ENCODE results near the gene TIE1.

The TIE1 gene

DNA sequence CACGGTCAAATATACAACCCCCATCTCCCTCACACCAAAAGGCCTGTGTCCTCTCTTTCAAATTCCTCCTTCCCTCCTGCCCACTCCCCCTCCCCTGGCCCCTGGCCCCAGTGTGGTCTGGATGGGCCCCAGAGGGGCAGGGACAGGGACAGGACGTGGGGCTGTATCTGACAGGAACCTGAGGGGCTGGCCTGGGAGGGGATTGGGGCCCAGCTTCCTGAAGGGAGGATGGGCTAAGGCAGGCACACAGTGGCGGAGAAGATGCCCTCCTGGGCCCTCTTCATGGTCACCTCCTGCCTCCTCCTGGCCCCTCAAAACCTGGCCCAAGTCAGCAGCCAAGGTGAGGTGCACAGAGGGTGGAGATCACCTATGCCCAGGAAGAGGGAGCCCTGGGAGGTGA, 36.8 kb downstream of the TIE1 start, which contains the start of gene MPL:
Gene MPL (plus strand): TSS at position 231 of the 400 bp plus-strand sequence. CDS start 31 bp downstream, at position 262.
- TF ChIP-seq TOX (CRISPR knock-in tag; IDR thresholded peaks at IDR 0.05; ENCODE audit: borderline replicate concordance) (no peak), OSR1 (CRISPR knock-in tag; IDR thresholded peaks at IDR 0.05) (no peak), ZNF8 (CRISPR knock-in tag; IDR thresholded peaks at IDR 0.05) (no peak), TCF4 (CRISPR knock-in tag; IDR thresholded peaks at IDR 0.05; ENCODE audit: borderline replicate concordance) (no peak), RARB (CRISPR knock-in tag; IDR thresholded peaks at IDR 0.05) (no peak), ZNF70 (CRISPR knock-in tag; IDR thresholded peaks at IDR 0.05) (no peak), SNAI2 (CRISPR knock-in tag; IDR thresholded peaks at IDR 0.05) (no peak), ARNTL (CRISPR knock-in tag; IDR thresholded peaks at IDR 0.05; ENCODE audit: borderline replicate concordance, low read depth) (no peak), ZFP30 (CRISPR knock-in tag; IDR thresholded peaks at IDR 0.05) (no peak), ISL1 (CRISPR knock-in tag; IDR thresholded peaks at IDR 0.05) (no peak), ZNF565 (CRISPR knock-in tag; conservative IDR thresholded peaks at IDR 0.05; ENCODE audit: low read depth) (no peak), ZFP3 (CRISPR knock-in tag; IDR thresholded peaks at IDR 0.05) (no peak), GLIS3 (CRISPR knock-in tag; IDR thresholded peaks at IDR 0.05) (no peak), ESRRG (CRISPR knock-in tag; IDR thresholded peaks at IDR 0.05) (no peak), BACH2 (CRISPR knock-in tag; IDR thresholded peaks at IDR 0.05; ENCODE audit: borderline replicate concordance) (no peak), ZC3H10 (CRISPR knock-in tag; IDR thresholded peaks at IDR 0.05) (no peak), CSDC2 (CRISPR knock-in tag; IDR thresholded peaks at IDR 0.05) (no peak)
- TF ChIP-seq, protein P1, sequence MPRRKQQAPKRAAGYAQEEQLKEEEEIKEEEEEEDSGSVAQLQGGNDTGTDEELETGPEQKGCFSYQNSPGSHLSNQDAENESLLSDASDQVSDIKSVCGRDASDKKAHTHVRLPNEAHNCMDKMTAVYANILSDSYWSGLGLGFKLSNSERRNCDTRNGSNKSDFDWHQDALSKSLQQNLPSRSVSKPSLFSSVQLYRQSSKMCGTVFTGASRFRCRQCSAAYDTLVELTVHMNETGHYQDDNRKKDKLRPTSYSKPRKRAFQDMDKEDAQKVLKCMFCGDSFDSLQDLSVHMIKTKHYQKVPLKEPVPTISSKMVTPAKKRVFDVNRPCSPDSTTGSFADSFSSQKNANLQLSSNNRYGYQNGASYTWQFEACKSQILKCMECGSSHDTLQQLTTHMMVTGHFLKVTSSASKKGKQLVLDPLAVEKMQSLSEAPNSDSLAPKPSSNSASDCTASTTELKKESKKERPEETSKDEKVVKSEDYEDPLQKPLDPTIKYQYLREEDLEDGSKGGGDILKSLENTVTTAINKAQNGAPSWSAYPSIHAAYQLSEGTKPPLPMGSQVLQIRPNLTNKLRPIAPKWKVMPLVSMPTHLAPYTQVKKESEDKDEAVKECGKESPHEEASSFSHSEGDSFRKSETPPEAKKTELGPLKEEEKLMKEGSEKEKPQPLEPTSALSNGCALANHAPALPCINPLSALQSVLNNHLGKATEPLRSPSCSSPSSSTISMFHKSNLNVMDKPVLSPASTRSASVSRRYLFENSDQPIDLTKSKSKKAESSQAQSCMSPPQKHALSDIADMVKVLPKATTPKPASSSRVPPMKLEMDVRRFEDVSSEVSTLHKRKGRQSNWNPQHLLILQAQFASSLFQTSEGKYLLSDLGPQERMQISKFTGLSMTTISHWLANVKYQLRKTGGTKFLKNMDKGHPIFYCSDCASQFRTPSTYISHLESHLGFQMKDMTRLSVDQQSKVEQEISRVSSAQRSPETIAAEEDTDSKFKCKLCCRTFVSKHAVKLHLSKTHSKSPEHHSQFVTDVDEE (CRISPR knock-in tag; IDR thresholded peaks at IDR 0.05) = no peak
- TF ChIP-seq, protein P2, sequence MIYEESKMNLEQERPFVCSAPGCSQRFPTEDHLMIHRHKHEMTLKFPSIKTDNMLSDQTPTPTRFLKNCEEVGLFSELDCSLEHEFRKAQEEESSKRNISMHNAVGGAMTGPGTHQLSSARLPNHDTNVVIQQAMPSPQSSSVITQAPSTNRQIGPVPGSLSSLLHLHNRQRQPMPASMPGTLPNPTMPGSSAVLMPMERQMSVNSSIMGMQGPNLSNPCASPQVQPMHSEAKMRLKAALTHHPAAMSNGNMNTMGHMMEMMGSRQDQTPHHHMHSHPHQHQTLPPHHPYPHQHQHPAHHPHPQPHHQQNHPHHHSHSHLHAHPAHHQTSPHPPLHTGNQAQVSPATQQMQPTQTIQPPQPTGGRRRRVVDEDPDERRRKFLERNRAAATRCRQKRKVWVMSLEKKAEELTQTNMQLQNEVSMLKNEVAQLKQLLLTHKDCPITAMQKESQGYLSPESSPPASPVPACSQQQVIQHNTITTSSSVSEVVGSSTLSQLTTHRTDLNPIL (CRISPR knock-in tag; IDR thresholded peaks at IDR 0.05; ENCODE audit: low read depth) = no peak
- TF ChIP-seq, protein P3, sequence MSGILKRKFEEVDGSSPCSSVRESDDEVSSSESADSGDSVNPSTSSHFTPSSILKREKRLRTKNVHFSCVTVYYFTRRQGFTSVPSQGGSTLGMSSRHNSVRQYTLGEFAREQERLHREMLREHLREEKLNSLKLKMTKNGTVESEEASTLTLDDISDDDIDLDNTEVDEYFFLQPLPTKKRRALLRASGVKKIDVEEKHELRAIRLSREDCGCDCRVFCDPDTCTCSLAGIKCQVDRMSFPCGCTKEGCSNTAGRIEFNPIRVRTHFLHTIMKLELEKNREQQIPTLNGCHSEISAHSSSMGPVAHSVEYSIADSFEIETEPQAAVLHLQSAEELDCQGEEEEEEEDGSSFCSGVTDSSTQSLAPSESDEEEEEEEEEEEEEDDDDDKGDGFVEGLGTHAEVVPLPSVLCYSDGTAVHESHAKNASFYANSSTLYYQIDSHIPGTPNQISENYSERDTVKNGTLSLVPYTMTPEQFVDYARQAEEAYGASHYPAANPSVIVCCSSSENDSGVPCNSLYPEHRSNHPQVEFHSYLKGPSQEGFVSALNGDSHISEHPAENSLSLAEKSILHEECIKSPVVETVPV (CRISPR knock-in tag; IDR thresholded peaks at IDR 0.05) = no peak
- ATAC-seq = no peak

DNA sequence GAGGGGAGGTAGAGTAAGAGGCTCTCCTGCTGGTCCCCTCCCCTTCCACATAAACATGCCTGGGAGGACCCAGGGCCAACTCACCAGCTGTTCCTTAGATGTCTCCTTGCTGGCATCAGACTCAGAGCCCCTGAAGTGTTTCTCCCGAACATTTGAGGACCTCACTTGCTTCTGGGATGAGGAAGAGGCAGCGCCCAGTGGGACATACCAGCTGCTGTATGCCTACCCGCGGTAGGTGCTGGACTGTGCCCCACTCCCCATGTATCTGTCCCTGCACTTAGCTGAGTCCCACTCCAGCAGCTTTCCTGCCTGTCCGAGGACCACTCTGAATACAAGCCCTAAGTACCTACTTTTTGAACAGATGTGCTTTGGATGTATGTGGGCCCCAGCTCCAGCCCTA, 37.2 kb downstream of the TIE1 start:
- TF ChIP-seq RARB (CRISPR knock-in tag; IDR thresholded peaks at IDR 0.05) (no peak), ZNF8 (CRISPR knock-in tag; IDR thresholded peaks at IDR 0.05) (no peak), ZNF565 (CRISPR knock-in tag; conservative IDR thresholded peaks at IDR 0.05; ENCODE audit: low read depth) (no peak), ZNF70 (CRISPR knock-in tag; IDR thresholded peaks at IDR 0.05) (no peak), ESRRG (CRISPR knock-in tag; IDR thresholded peaks at IDR 0.05) (no peak), SNAI2 (CRISPR knock-in tag; IDR thresholded peaks at IDR 0.05) (no peak), PPARA (CRISPR knock-in tag; IDR thresholded peaks at IDR 0.05; ENCODE audit: borderline replicate concordance) (no peak), TCF4 (CRISPR knock-in tag; IDR thresholded peaks at IDR 0.05; ENCODE audit: borderline replicate concordance) (no peak), BACH2 (CRISPR knock-in tag; IDR thresholded peaks at IDR 0.05; ENCODE audit: borderline replicate concordance) (no peak), ISL1 (CRISPR knock-in tag; IDR thresholded peaks at IDR 0.05) (no peak), ARNTL (CRISPR knock-in tag; IDR thresholded peaks at IDR 0.05; ENCODE audit: borderline replicate concordance, low read depth) (no peak), TOX (CRISPR knock-in tag; IDR thresholded peaks at IDR 0.05; ENCODE audit: borderline replicate concordance) (no peak), ZC3H10 (CRISPR knock-in tag; IDR thresholded peaks at IDR 0.05) (no peak)
- TF ChIP-seq, protein P4, sequence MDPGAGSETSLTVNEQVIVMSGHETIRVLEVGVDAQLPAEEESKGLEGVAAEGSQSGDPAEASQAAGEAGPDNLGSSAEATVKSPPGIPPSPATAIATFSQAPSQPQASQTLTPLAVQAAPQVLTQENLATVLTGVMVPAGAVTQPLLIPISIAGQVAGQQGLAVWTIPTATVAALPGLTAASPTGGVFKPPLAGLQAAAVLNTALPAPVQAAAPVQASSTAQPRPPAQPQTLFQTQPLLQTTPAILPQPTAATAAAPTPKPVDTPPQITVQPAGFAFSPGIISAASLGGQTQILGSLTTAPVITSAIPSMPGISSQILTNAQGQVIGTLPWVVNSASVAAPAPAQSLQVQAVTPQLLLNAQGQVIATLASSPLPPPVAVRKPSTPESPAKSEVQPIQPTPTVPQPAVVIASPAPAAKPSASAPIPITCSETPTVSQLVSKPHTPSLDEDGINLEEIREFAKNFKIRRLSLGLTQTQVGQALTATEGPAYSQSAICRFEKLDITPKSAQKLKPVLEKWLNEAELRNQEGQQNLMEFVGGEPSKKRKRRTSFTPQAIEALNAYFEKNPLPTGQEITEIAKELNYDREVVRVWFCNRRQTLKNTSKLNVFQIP (CRISPR knock-in tag; IDR thresholded peaks at IDR 0.05; ENCODE audit: borderline replicate concordance, low read depth) = no peak
- TF ChIP-seq, protein P5, sequence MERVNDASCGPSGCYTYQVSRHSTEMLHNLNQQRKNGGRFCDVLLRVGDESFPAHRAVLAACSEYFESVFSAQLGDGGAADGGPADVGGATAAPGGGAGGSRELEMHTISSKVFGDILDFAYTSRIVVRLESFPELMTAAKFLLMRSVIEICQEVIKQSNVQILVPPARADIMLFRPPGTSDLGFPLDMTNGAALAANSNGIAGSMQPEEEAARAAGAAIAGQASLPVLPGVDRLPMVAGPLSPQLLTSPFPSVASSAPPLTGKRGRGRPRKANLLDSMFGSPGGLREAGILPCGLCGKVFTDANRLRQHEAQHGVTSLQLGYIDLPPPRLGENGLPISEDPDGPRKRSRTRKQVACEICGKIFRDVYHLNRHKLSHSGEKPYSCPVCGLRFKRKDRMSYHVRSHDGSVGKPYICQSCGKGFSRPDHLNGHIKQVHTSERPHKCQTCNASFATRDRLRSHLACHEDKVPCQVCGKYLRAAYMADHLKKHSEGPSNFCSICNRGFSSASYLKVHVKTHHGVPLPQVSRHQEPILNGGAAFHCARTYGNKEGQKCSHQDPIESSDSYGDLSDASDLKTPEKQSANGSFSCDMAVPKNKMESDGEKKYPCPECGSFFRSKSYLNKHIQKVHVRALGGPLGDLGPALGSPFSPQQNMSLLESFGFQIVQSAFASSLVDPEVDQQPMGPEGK (CRISPR knock-in tag; IDR thresholded peaks at IDR 0.05; ENCODE audit: borderline replicate concordance) = no peak
- TF ChIP-seq, protein P1 (CRISPR knock-in tag; IDR thresholded peaks at IDR 0.05) = no peak
- ATAC-seq = no peak

Data from SK-N-SH treated with all-trans-retinoic acid at 6 μM for 48 hours (cell line).